NCI-H446 (cell line): ENCODE results near the gene CHIA.

Experiments used
- DNase-seq, 2 experiments: peaks; one replicate each; lab custom pipeline; 2025; lab: John Stamatoyannopoulos, UW

The CHIA gene

DNA sequence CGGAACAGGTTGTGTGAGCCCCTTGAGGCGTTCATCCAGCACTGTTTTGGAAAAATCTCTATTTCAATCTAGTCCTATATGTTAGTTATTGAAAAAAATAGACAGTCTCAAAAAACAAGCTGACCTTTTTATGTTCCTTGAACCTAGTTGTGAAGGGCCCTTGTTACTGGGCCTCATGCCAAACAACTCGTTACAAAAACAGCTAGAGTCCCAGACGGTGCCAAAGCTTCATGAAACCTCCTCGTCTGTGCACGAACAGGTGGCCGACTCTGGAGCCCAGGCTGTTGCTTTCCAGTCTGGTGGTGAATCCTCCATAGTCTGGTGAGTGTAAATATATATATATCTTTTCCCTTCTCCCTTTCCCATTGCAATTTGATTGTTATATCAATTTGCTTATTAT, at the start of gene CHIA:
Gene CHIA, plus strand, starts transcription at position 222 of the 400 bp plus-strand sequence. CDS start 19,617 bp downstream, outside the sequence.
- DNase-seq, result peak; percentile 76 to 91

DNA sequence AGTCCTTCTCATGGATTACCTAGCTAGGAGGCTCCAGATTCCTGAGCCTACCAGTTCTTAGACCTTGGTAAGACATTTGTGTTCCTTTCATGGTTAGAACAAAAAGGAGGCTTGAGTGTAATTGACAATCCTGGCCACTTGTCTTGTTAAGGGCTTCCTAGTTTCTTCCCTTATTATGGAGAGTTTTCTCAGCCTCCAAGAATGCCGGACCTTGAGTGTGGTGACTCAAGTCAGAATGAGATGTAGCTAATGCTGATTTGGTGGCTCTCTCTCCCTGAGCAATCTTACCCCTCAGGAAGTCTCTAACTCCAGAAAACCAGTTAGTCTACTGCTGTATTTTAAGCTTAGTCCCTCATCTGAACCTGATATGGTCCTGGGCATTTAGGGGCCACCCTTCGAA, 48.9 kb upstream of the CHIA start:
- DNase-seq, result no peak

DNA sequence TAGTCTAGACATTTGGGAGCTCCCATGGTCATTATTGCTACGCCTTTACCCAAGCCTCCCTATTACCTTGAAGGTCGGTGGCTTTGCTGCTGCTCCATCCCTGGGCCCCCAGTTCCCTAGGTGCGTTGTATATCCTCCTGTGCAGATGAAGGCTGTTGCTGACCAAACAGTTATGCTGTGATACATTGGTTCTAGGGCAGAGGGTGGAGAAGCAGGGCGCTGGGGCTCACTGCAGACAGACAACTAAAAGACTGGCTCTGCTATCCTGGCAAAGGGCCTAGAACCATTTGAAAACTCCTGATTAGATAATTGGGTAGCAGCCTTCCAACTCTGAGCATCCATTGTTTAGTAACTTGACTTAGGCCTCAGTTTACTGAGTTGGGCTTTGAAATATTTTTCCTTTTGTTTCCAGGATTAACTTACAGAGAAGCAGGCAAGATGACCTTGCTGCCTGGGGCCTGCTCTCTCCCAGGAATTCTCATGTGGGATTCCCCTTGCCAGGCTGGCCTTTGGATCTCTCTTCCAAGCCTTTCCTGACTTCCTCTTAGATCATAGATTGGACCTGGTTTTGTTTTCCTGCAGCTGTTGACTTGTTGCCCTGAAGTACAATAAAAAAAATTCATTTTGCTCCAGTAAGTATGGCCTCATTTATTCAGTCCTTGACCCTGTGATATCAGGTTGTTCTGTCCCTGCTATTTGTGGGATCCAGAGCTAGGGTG, 47.7 kb upstream of the CHIA start:
- no peak for DNase-seq

DNA sequence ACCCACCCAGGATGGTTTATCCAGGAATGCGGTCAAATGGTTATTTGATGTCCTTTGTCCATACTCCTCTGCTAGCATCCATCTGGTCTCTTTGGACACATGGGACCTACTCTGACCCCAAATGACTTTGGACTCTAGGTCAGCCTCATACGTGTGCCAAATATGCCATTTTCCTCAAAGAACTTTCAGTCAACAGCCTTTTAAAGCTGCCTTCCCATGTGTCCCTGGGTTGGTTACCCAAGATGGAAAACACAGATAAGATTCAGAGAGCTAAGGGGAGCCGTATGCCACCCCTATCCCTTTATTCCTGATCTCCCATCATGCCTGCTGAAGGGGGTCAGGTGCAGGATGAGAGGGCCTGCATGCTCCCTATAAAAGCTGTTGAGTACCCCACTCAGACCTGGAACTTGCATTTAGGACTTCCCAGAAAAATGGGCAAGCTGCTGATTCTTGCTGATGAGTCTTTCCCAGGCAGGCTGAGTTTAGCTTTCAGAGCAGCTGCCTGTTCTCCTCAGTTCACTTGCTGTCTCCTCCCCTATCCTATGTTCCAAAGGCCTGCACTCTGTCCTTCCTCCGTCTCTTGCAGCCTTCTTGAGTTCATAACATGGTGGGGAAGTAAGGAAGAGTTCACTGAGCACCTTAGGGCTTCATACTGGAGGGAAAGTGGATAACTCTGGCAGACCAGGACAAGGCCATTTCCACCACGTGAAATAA, 43.4 kb upstream of the CHIA start:
- no peak for DNase-seq

DNA sequence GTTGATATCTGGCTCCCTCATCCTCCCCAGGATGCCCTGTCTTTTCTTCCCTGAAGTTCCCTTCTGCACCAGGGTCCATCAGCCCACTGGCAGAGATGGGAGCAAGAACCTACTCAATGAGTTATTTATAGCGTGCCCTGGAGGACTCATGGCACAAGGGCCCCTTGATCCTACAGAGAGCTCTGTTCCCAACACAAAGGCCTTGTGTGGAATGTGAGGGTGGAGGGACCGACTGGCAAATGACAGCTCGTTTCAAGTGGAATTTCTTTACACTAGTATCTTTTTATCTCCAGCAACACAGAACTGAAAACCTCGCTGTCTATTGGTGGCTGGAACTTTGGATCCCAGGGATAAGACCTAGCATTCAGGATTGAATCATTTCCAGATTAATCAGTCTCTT, 40.7 kb upstream of the CHIA start:
- DNase-seq, result no peak

DNA sequence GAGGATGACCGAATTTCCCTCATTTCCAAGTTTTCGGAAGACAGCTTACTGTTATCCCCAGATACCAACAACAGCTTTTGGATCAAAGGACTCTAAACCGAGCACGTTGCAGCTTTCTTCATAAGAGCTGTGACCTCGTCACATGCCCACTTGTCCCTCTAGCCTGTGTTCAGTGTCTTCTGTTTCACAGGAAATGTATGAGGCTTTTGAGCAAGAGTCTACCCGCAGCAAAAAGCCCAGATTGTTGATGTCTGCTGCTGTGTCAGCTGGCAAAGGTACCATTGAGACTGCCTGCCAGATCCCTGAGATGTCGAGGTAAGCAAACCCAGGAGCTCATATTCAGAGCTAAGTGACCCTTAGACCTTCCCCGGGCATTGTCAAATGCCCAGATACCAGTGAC, 39.1 kb upstream of the CHIA start:
- DNase-seq, result no peak

DNA sequence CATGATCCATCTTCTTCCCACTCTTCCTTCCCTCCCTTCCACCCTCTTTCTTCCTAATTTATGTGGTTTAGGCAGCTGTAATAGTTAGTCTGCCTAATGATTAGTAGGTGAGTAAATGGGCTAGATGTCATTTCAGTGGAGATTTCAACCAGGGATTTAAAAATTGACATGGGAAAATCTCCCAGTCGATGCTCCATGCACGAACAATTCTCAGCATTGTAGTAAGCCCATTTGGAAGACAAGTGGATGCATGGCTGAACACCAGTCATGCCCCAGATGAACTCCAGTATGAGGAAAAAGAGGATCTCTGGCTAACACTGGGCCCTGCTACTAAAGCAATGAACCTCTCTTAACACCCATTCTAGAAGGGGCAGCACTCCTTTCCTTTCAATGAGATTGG, 37.9 kb upstream of the CHIA start:
- DNase-seq, result no peak

DNA sequence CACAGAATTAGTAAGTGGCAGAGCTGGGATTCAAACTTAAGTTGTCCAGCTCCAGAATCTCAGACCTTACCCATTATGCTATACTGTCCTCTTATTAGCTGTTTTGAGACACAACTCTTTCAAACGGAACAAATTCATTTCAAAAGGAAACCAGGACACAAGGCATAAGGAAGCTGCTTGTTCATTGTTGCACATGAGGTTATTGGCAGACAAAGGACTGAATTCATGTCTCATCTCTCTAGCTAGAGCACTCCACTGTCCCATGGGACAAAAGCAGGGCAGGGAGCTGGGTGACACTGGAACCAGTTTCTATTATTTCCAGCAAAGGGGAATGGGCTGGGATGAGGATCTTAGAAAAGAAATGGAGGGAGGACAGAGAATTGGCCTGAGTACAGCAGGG, 36.8 kb upstream of the CHIA start:
- DNase-seq, result no peak

DNA sequence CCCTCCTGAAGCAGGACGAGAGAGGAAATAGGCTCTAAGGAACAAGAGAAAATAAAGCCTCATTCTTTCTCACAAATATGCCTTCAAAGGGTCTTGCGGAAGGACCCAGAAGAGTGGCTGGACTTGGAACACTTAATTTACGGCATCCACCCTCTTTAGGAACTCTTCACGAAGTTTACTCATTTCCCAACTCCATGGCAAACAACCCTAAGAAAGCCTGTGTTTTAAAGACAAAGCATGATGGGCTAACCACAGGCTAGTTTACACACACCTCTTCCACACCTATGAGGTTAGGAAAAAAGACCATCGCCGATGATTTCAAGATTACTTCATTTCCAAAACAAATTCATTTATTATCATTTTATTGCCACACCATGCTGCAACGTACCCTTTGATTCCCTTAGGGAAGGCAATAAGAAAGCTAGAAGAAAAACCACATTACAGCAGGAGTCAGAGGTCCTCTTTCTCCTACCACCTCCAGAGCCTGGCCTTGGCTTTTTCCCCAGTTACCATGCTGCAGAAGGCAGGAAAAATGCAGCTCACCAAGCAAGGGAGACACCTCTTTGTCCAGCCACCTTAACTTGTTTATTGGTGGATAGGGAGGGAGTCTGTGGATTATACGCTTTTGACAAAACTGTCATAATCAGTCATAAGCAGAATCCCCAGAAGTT, 33.5 kb upstream of the CHIA start:
- DNase-seq, result no peak

DNA sequence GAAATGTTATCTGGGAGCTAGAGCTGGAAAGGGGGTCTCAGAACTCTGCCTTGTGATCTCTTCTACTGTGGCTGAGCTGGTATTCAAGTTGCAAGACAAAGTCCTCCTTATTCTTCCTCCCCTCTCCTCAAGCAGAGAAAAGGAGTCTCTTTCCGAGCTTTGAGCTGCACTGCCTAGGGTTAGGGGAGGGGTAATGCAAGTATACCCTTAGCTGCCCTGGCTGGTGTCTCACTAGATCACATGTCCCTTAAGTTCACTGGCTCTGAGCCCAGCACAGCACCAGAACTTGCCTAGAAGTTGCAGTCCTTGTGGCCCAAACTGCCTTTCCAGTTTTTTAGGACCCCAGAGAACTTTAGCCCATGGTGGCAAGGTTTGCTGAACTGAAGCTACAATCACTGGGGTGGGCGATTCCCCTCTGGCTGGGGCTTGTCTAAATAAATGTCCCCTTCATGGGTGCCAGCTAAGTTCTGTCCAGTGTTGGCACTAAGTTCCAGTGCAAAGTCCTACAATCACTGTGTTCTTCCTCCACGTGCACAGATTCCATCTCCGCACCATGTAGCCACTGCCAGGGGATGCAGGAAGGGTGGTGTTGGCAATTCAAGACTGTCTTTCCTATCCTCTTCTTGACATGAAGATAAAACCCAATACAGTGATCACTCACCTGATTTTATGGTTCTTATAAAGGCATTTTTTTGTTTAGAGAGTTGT, 22.7 kb upstream of the CHIA start:
- no peak for DNase-seq

DNA sequence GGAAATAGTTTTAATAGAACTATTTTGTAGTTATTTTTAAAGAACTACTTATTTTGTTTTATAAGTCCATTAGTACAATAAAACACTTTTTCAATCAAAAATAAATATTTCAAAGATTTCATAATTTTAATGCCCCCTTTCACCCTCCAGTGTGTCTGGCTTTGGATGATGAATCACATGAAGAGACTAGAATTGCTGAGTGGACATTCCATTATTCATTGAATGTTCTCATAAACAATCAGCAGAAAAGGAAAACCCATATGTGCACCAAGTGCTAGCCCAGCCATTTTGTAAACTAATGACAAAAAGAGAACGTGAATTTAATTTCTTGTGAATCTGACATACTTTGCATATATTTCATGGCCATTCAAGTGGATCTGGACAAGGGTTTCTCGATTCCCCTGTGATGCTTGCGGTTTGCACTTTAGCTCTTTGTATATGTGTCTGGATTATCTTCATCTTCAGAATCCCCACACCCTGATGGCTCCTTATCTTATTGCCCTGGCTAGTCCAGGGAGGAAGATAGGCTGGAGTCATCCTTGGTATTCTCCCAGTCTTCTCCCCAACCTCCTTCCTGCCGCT, 20.7 kb upstream of the CHIA start:
- no peak for DNase-seq

DNA sequence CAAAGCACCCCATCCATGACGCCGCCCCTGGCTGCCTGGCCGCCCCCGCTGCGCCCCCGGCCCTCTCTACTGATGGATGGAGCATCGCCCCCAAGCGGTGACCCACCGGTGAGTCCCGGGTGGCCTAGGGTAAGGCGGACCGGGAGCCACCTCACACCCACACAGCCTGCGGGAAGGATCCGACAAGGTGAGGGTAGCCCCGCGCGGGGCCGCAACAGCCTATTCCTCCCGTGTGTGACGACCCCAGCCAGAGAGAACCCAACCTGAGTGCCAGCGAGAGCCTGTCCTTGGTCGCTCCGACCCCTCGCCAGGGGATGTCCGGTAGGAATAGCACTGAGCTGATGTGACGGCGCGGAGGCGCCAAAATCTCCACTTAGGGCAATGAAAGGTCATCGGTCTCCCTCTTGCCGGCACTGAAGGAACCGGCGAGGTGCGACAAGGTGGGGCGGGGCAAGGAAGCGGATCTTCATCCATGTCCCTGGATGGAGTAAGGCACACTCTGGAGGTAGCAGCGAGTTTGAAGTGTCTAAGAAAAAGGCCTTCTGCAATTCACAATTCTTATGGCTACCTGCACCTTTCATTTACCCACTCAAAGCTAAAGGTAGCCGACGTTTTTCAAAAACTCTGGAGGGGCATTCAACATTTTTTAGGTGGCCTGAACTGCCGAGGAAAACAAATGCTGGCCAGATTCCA, 19.7 kb upstream of the CHIA start:
- no peak for DNase-seq

DNA sequence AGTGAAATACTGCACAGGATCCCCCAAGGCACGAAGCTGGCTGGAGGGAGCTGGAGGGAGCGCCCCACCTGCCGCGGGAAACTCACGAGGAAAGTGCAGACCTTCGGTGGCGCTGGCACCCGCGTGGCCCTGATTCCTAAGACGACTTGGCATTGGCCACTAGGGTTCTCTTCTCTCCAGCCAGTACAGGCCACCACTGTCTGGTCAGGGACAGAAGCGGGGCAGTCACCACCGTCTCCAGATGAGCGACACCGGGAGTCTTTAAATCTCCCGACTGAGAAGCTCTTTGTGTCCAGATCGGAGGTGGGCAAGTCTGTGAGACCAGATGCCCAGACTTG, 19.2 kb upstream of the CHIA start:
- no peak for DNase-seq

DNA sequence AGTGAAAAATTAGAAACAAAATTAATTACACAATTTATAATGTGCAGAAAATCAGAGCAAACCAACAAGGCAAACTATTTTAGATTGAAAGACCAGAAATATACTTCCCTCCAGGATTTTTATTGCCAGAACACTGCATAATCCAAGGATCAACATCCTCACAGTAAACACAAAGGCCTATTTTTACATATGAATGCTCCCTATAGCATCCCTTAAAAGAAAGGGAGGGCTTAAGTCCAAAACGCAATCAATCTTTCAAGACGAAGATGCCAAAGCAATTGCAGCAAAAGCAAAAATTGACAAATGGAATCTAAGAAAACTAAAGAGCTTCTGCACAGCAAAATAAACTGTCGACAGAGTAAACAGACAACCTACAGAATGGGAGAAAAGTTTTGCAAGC, 18.6 kb upstream of the CHIA start:
- no peak for DNase-seq

DNA sequence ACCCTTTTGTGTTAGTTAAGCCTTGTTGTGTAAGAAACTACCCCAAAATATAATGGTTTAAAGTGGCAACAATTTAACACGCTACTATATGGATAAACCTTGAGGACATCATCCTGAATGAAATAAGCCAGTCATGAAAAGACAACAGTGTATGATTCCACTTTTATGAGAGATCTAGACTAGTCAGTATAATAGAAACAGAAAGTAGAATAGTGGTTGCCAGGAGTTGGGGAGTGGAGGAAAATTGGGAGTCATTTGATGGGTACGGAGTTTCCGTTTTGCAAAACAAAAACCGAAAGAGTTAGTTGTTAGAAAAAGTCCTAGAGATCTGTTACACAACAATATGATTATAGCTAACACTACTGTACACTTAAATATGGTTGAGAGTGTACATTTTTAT, 16.0 kb upstream of the CHIA start:
- DNase-seq, result no peak

DNA sequence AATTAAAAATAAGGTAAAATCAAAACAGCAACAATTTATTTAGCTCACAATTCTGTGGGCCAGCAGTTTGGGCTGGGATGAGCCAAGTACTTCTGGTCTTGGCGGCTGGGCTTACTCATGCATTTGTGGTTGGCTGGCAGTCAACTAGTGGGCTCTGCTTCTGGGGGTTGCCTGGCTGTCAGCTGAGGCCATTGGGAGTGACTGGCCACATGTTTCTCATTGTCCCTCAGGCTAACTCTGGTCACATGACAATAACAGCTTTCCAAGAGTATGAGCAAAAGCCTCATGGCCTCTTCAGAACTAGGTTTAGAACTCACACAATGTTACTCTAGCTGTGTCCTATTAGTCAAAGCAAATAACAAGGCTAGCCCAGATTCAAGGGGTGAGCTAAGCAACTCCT, 15.6 kb upstream of the CHIA start:
- peak in 1 of 2 experiments; percentile 56 for DNase-seq

DNA sequence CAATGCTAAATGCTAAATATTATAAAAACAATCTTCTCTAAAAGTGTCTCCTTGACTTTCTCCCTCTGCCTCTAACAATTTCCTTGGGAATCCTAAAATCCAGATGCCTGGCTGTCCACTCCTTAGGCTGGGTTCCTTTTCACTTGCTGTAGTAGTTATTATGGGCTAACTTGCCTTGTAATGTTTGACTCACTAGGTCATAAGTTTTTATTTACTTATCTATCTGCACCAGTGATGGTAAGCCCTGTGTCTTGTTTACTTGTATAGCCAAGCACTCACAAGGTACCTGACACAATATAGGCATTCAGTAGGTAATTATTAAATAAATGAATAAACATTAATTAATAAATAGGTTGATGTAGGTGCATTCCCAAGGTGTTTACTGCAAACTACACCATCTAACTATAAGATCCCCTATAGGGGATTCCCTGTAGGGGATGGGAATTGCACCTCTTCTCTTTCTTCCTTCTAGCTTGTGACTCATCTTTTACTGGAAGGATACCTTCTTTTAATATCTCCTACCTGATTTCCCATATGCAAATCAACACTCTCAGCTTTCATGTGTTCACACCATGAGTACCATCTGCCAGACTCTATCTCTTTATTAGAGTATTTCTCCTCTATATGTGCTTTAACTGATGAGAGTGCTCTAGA, 14.7 kb upstream of the CHIA start:
- no peak for DNase-seq

DNA sequence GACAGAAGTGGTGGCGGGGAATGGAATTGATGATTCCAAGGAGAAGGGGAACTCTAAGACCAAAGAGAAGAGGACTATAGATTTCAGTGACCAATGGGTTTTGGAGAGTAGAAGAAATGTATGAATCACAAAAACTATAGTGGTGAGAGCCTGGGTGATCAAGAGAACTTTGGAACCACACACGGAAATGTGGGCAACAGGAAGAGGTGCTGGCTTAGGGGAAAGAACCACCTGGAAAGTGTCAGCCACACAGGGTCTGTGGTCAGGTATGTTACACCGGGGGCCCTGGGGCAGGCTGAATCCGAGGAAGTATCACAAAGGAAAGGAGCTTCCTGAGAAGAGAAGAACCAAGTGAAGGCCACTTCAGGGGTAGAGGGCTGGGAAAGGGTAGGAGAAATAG, 11.5 kb upstream of the CHIA start:
- no peak for DNase-seq

DNA sequence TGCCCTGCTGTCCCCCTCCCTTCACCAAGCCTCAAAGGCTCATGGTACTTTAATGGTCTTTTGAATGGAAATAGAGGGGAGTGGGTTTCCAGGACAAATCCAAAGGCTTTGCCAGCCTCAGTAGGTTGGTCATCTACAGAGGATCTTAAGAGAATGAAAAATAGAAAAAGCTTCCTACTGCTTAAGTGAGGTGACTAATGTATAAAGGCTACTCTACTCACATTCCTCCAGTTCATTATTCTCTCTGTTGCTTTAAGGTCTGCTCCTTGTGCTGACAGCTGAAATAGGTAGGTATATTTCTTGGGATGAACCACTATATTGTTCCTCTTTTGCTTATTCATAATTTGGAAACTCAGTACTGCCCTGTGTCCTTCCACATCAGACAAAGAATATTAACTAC, 10.4 kb upstream of the CHIA start:
- no peak for DNase-seq

DNA sequence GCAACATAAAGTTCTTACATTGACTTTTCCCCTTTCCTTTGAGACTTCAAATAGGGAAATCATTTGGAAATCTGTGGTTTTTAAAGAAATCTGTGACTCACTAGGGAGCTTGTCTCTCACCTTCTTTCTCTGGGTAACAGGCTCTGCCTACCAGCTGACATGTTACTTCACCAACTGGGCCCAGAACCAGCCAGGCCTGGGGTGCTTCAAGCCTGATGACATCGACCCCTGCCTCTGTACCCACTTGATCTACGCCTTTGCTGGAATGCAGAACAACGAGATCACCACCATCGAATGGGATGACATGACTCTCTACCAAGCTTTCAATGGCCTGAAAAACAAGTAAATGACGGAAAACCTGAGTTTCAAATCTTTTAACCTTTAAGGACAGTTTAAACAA, 9.2 kb upstream of the CHIA start:
- DNase-seq, result no peak

DNA sequence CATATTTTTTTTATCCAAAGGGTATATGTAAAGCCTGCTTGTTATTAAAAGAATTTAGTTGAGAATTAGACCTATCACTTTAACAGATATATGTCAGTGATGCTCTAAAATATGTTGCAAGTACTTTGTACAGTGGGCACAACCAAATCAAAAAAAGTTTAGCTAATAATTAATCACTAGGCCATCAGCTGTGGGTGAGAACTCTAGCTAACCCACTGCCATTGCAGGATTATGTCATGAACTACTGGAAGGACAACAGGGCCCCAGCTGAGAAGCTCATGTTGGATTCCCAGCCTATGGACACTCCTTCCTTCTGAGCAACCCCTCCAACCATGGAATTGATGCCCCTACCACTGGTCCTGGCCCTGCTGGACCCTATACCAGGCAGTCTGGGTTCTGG, 6.8 kb upstream of the CHIA start:
- no peak for DNase-seq
